HepG2 (cell line): Measurements from ENCODE around the gene DQX1. TPM values are rescaled to one million over a fixed set of nuclear protein-coding genes. Genes with fewer than 3 reads are reported as not detected.

Source experiments
- ATAC-seq: fragments of 200-7000 bp; cut with Tn5 transposase; 3 replicates; pipeline ENCODE4 v1.9.1; 2020; ENCODE audit warnings: mild to moderate bottlenecking, moderate library complexity
- BruUV-seq: library from RNA; stranded (reverse); fragments of 400-500 nt; replicated peaks from 2 replicates; lab custom pipeline; 2021; lab: Mats Ljungman, UMichigan
- CTCF ChIA-PET: fragments of 300-600 bp; formaldehyde crosslinking; extraction: SDS; loops from one replicate; lab custom pipeline; 2021; ENCODE audit warnings: low total read pairs, inconsistent platforms, low intra/inter-chr PET ratio; lab: Yijun Ruan, JAX
- POLR2A ChIA-PET: fragments of 350-600 bp; sonication (Branson Sonifier 250); formaldehyde crosslinking; loops from one replicate; lab custom pipeline; 2020; ENCODE audit warnings: antibody characterized with exemption, inconsistent platforms; lab: Yijun Ruan, JAX
- DNase-seq: peaks from one replicate; pipeline ENCODE4 v3.0.0-alpha.2; 2015; ENCODE audit warnings: low spot score
- FAIRE-seq: peaks from 3 replicates; lab custom pipeline; 2011; peaks lifted over from hg19 to GRCh38; lab: Jason Lieb, UNC
- H2AFZ ChIP-seq: one replicate; pipeline ENCODE4 v1.6.1; 2011; ENCODE audit warnings: low read length, inconsistent platforms
- H3K27ac ChIP-seq: fragments of 300-600 bp; 3 replicates; pipeline ENCODE4 v1.8.0; 2011; ENCODE audit warnings: mixed run types, mild to moderate bottlenecking, mixed read lengths, low read length, inconsistent platforms; ENCODE audit not compliant: insufficient read depth; ENCODE audit errors: extremely low read length
- H3K27me3 ChIP-seq, 2 experiments: fragments of 200-600 bp in 1 of 2; 2 replicates in 1 of 2; 3 replicates in 1 of 2; pipeline versions ENCODE4 v1.6.0 to v1.8.0; 2011; ENCODE audit warnings: low read length in 2 of 2, mild to moderate bottlenecking in 2 of 2, moderate library complexity in 2 of 2, inconsistent platforms in 1 of 2; ENCODE audit not compliant: insufficient read depth in 2 of 2, control insufficient read depth in 1 of 2
- H3K36me3 ChIP-seq, 2 experiments: fragments of 200-600 bp in 1 of 2; replicated peaks in 1 of 2; 2 replicates in 1 of 2; 3 replicates in 1 of 2; pipeline versions ENCODE4 v1.5.1 to v1.8.0; 2011; ENCODE audit warnings: low read length in 2 of 2, inconsistent platforms in 1 of 2; ENCODE audit not compliant: insufficient read depth in 2 of 2, control insufficient read depth in 1 of 2
- H3K4me1 ChIP-seq: 2 replicates; pipeline ENCODE4 v1.5.1; 2012; ENCODE audit warnings: low read length, inconsistent platforms; ENCODE audit not compliant: insufficient read depth
- H3K4me2 ChIP-seq: 2 replicates; pipeline ENCODE4 v1.6.0; 2011; ENCODE audit warnings: low read depth, low read length, inconsistent platforms
- H3K4me3 ChIP-seq, 3 experiments: fragments of 200-600 bp in 1 of 3; sonication (generic), shearing (Covaris generic) in 1 of 3; replicated peaks in 1 of 3; 2 replicates each; pipeline ENCODE4 v1.5.1; 2011 to 2016; ENCODE audit warnings: low read length in 3 of 3, inconsistent platforms in 2 of 3, low read depth in 2 of 3, mild to moderate bottlenecking in 2 of 3, control low read depth in 1 of 3, mixed read lengths in 1 of 3; ENCODE audit not compliant: insufficient read depth in 1 of 3
- H3K79me2 ChIP-seq: one replicate; pipeline ENCODE4 v1.6.1; 2011; ENCODE audit warnings: low read length, inconsistent platforms; ENCODE audit not compliant: insufficient read depth
- H3K9ac ChIP-seq: 2 replicates; pipeline ENCODE4 v1.6.0; 2011; ENCODE audit warnings: mild to moderate bottlenecking, low read depth, low read length, inconsistent platforms; ENCODE audit not compliant: insufficient read depth
- H3K9me3 ChIP-seq: 2 replicates; pipeline ENCODE4 v1.5.1; 2012; ENCODE audit warnings: mild to moderate bottlenecking, low read length
- H4K20me1 ChIP-seq: 2 replicates; pipeline ENCODE4 v1.6.0; 2011; ENCODE audit warnings: inconsistent platforms, mild to moderate bottlenecking, low read length, moderate library complexity; ENCODE audit not compliant: insufficient read depth
- BRCA1 ChIP-seq: sonication (generic); formaldehyde crosslinking; IDR thresholded peaks from 2 replicates; pipeline ENCODE4 v1.4.0; 2020; ENCODE audit warnings: missing genetic modification reagents
- CENPT ChIP-seq: sonication (generic); formaldehyde crosslinking; IDR thresholded peaks from 2 replicates; pipeline ENCODE4 v1.8.0; 2022; ENCODE audit warnings: low read depth, mild to moderate bottlenecking, moderate library complexity, missing genetic modification reagents
- EP300 ChIP-seq, 3 experiments: sonication (generic) in 1 of 3; formaldehyde crosslinking in 1 of 3; IDR thresholded peaks; 2 replicates each; pipeline versions ENCODE4 v1.5.1 to v1.6.1; 2011 to 2020; ENCODE audit warnings: low read depth in 2 of 3, low read length in 2 of 3, borderline replicate concordance in 1 of 3, improper control_type of control experiment in 1 of 3, mild to moderate bottlenecking in 1 of 3, missing genetic modification reagents in 1 of 3, moderate library complexity in 1 of 3
- PATZ1 ChIP-seq: sonication (generic); formaldehyde crosslinking; IDR thresholded peaks from 2 replicates; pipeline ENCODE4 v1.4.0; 2020; ENCODE audit warnings: missing genetic modification reagents
- PAX8 ChIP-seq: sonication (generic); formaldehyde crosslinking; IDR thresholded peaks from 2 replicates; pipeline ENCODE4 v1.8.0; 2022; ENCODE audit warnings: mild to moderate bottlenecking, missing genetic modification reagents, borderline replicate concordance
- SMYD3 ChIP-seq: sonication (generic); formaldehyde crosslinking; IDR thresholded peaks from 2 replicates; pipeline ENCODE4 v1.8.1; 2023; ENCODE audit warnings: mild to moderate bottlenecking, missing genetic modification reagents
- ZFP36L2 ChIP-seq: sonication (generic); formaldehyde crosslinking; IDR thresholded peaks from 2 replicates; pipeline ENCODE4 v1.4.0; 2020; ENCODE audit warnings: missing genetic modification reagents
- ZNF296 ChIP-seq: sonication (generic); formaldehyde crosslinking; conservative IDR thresholded peaks from 2 replicates; pipeline ENCODE4 v1.5.0; 2020; ENCODE audit warnings: mild to moderate bottlenecking, missing genetic modification reagents
- ZNF33B ChIP-seq: sonication (generic); formaldehyde crosslinking; IDR thresholded peaks from 2 replicates; pipeline ENCODE4 v1.5.1; 2020; ENCODE audit warnings: mild to moderate bottlenecking, missing genetic modification reagents
- ZNF460 ChIP-seq: sonication (generic); formaldehyde crosslinking; IDR thresholded peaks from 2 replicates; pipeline ENCODE4 v1.5.1; 2020; ENCODE audit warnings: missing genetic modification reagents, mild to moderate bottlenecking, borderline replicate concordance
- ZNF512B ChIP-seq: sonication (generic); formaldehyde crosslinking; IDR thresholded peaks from 2 replicates; pipeline ENCODE4 v1.5.1; 2020; ENCODE audit warnings: missing genetic modification reagents, mild to moderate bottlenecking, borderline replicate concordance
- ZNF619 ChIP-seq: sonication (generic); formaldehyde crosslinking; IDR thresholded peaks from 2 replicates; pipeline ENCODE4 v1.4.0; 2020; ENCODE audit warnings: mild to moderate bottlenecking, missing genetic modification reagents
- ZNF747 ChIP-seq: sonication (generic); formaldehyde crosslinking; IDR thresholded peaks from 2 replicates; pipeline ENCODE4 v1.8.1; 2023; ENCODE audit warnings: missing genetic modification reagents, mild to moderate bottlenecking, borderline replicate concordance
- ZNF878 ChIP-seq: sonication (generic); formaldehyde crosslinking; IDR thresholded peaks from 2 replicates; pipeline ENCODE4 v1.8.1; 2023; ENCODE audit warnings: mild to moderate bottlenecking, missing genetic modification reagents, moderate library complexity
- WGBS: methylation state at CpG from one replicate; pipeline ENCODE4 v1.1.6; 2017; ENCODE audit warnings: low lambda C conversion rate; 5-methylcytosine and 5-hydroxymethylcytosine counted together
- in situ Hi-C: cut with HindIII; loops from 2 replicates; pipeline ENCODE4 v1.10.0; 2017; ENCODE audit warnings: low pct_unique_long_range_greater_than_20kb; ENCODE audit not compliant: extremely low pct_ligation_motif_present
- intact Hi-C: fragments of 100-400 bp; cut with micrococcal nuclease; formaldehyde crosslinking; loops from one replicate; pipeline ENCODE4 v1.10.0; 2022; ENCODE audit not compliant: unreplicated experiment
- polyA plus RNA-seq, 8 experiments: library from polyadenylated mRNA; depleted of rRNA in 3 of 8; stranded (reverse) in 7 of 8; unstranded in 1 of 8; fragments of >200 nt; fragmentation: Illumina TruSeq in 4 of 8; extraction: Trizol in 4 of 8; gene quantifications; 2 replicates each; pipeline versions ENCODE4 v1.2.1 to v1.2.3, GENCODE V29; 2011 to 2016; ENCODE audit warnings: low read depth in 4 of 8, missing spikeins in 1 of 8, mixed read lengths in 1 of 8; ENCODE audit not compliant: insufficient read depth in 1 of 8
- total RNA-seq, 5 experiments: library from RNA; depleted of rRNA; stranded (reverse); fragments of >200 nt; fragmentation: Illumina TruSeq; extraction: Trizol; gene quantifications; 2 replicates each; pipeline ENCODE4 v1.2.3, GENCODE V29; 2016; ENCODE audit warnings: low read depth in 1 of 5
- TF ChIP-seq, protein P1 (sequence below): sonication (generic); formaldehyde crosslinking; IDR thresholded peaks from 2 replicates; pipeline ENCODE4 v1.8.1; 2023; ENCODE audit warnings: missing genetic modification reagents, mild to moderate bottlenecking, borderline replicate concordance

The DQX1 gene
- total and polyA plus RNA-seq, 2 of the 13 experiments (the other 11 are each of a cell fraction or from before 2014, with no cell fraction given) = 27.6 to 89.8 TPM

DNA sequence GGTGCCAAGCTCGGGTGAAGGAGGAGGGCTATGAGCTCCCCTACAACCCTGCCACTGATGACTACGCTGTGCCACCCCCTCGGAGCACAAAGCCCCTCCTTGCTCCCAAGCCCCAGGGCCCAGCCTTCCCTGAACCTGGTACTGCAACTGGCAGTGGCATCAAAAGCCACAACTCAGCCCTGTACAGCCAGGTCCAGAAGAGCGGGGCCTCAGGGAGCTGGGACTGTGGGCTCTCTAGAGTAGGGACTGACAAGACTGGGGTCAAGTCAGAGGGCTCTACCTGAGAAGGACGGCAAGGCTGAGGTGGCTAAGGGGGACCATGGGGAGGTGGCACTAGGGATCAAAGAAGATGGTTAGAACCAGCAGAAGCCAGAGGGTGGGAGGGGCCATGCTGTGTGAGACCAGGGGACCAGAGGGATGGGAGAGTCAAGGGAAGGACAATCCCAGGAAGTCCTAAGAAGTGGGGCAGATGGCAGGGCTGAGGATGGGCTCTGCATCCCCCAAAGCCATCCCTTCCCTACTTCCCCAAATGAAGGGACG lies 30.9 kb upstream of the DQX1 start:
- FAIRE-seq = no peak
- POLR2A ChIA-PET = no interaction called here
- in situ Hi-C loops = no loop called here

More for the DNA sequence above, 30.9 kb upstream of the DQX1 start:
- no peaks in the 10 kb centered on the region for H4K20me1 ChIP-seq
- no peak for DNase-seq
- no TSS peak for BruUV-seq
- H3K4me1 ChIP-seq = peaks cover 48% of the 10 kb centered on the region
- CTCF ChIA-PET = no interaction called here
- H3K36me3 ChIP-seq = no peaks in the 10 kb centered on the region
- H3K9ac ChIP-seq = no peak overlapping the region
- H3K27ac ChIP-seq = no peak overlapping the region
- H2AFZ ChIP-seq = no peak overlapping the region
- no peak for ATAC-seq
- WGBS = 68% methylated on average over 4 of the region's 6 CpGs
- TF ChIP-seq BRCA1 (CRISPR knock-in tag) = no peak
- no peak for TF ChIP-seq SMYD3 (CRISPR knock-in tag)
- no peak for TF ChIP-seq PATZ1 (CRISPR knock-in tag)
- TF ChIP-seq ZNF460 = no peak
- TF ChIP-seq CENPT = no peak
- TF ChIP-seq PAX8 = no peak
- TF ChIP-seq ZNF747 (CRISPR knock-in tag) = no peak
- no peak for TF ChIP-seq ZNF878 (CRISPR knock-in tag)
- TF ChIP-seq ZFP36L2 = no peak
- TF ChIP-seq ZNF512B (CRISPR knock-in tag) = no peak
- TF ChIP-seq ZNF619 (CRISPR knock-in tag) = no peak
- TF ChIP-seq EP300 (IDR thresholded peaks at IDR 0.05; ENCODE audit: low read depth in 2 of 2, low read length in 2 of 2) = no peak
- no peak for TF ChIP-seq EP300 (CRISPR knock-in tag; IDR thresholded peaks at IDR 0.05; ENCODE audit: borderline replicate concordance)
- TF ChIP-seq, protein P1, sequence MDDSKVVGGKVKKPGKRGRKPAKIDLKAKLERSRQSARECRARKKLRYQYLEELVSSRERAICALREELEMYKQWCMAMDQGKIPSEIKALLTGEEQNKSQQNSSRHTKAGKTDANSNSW = no peak
- no peak for TF ChIP-seq ZNF296 (CRISPR knock-in tag)
- no peak for TF ChIP-seq ZNF33B
- no peaks in the 10 kb centered on the region for H3K79me2 ChIP-seq
- H3K9me3 ChIP-seq = no peaks in the 10 kb centered on the region
- no peak overlapping the region for H3K4me2 ChIP-seq
- H3K27me3 ChIP-seq = peaks cover 6 to 38% of the 10 kb centered on the region in 2 experiments; a peak in 4 of 5 replicates
- intact Hi-C loops = no loop called here
- no peak overlapping the region for H3K4me3 ChIP-seq
